ENCODE results near the gene SHISA8. TPM values are rescaled to one million over a fixed set of nuclear protein-coding genes. Genes with fewer than 3 reads are reported as not detected.

Gene SHISA8
- total RNA-seq, 1 donor from 2014 or later: 1.0 TPM

- intact Hi-C loops (cut with micrococcal nuclease): no loop called here
- H3K9me3 Mint-ChIP-seq: no peaks in the 10 kb centered on the region
- peaks cover 16% of the 10 kb centered on the region for H3K4me1 Mint-ChIP-seq (ENCODE audit: low read depth)
These were observed 2.0 kb upstream of the SHISA8 start for GRCh38 chr22:41916745-41917358.

GRCh38 chr22:41915786-41916493 lies 1.1 kb upstream of the SHISA8 start:
- peaks cover 44% of the 10 kb centered on the region for H3K27me3 Mint-ChIP-seq (ENCODE audit: low read depth)
- intact Hi-C loops (cut with micrococcal nuclease): no loop called here
- no peak overlapping the region for H3K27ac Mint-ChIP-seq
- H3K9me3 Mint-ChIP-seq: no peaks in the 10 kb centered on the region
- no peak overlapping the region for H3K4me3 Mint-ChIP-seq (ENCODE audit: low read depth)
- peaks cover 18% of the 10 kb centered on the region for H3K4me1 Mint-ChIP-seq (ENCODE audit: low read depth)
- no peaks in the 10 kb centered on the region for H3K36me3 Mint-ChIP-seq (ENCODE audit: low read depth)
- DNase-seq (ENCODE audit: low spot score): no peak

More at GRCh38 chr22:41916745-41917358, 2.0 kb upstream of the SHISA8 start:
- Mint-ChIP-seq H3K27me3 (ENCODE audit: low read depth) (peaks cover 37% of the 10 kb centered on the region), H3K4me3 (ENCODE audit: low read depth) (no peak overlapping the region), H3K27ac (no peak overlapping the region), H3K36me3 (ENCODE audit: low read depth) (no peaks in the 10 kb centered on the region)
- no peak for DNase-seq (ENCODE audit: low spot score)

- H3K27ac Mint-ChIP-seq: no peak overlapping the region
- DNase-seq (ENCODE audit: low spot score): no peak
- H3K36me3 Mint-ChIP-seq (ENCODE audit: low read depth): no peaks in the 10 kb centered on the region
- intact Hi-C loops (cut with micrococcal nuclease): no loop called here
- H3K4me3 Mint-ChIP-seq (ENCODE audit: low read depth): no peak overlapping the region
- peaks cover 45% of the 10 kb centered on the region for H3K27me3 Mint-ChIP-seq (ENCODE audit: low read depth)
- no peaks in the 10 kb centered on the region for H3K9me3 Mint-ChIP-seq
- H3K4me1 Mint-ChIP-seq (ENCODE audit: low read depth): peaks cover 18% of the 10 kb centered on the region
These were observed 251 bp downstream of the SHISA8 start for GRCh38 chr22:41914611-41915034.

- H3K9me3 Mint-ChIP-seq: no peaks in the 10 kb centered on the region
- DNase-seq (ENCODE audit: low spot score): no peak
- peaks cover 3% of the 10 kb centered on the region for H3K36me3 Mint-ChIP-seq (ENCODE audit: low read depth)
- no peak overlapping the region for H3K27ac Mint-ChIP-seq
- intact Hi-C loops (cut with micrococcal nuclease): no loop called here
- peaks cover 17% of the 10 kb centered on the region for H3K4me1 Mint-ChIP-seq (ENCODE audit: low read depth)
- peaks cover 47% of the 10 kb centered on the region for H3K27me3 Mint-ChIP-seq (ENCODE audit: low read depth)
- peak overlapping the region; percentile 45 for H3K4me3 Mint-ChIP-seq (ENCODE audit: low read depth)
These were observed 886 bp downstream of the SHISA8 start for GRCh38 chr22:41913842-41914534.

- no peak for DNase-seq (ENCODE audit: low spot score)
- Mint-ChIP-seq H3K4me3 (ENCODE audit: low read depth) (peak overlapping the region; percentile 57), H3K27ac (no peak overlapping the region), H3K4me1 (ENCODE audit: low read depth) (peaks cover 23% of the 10 kb centered on the region), H3K36me3 (ENCODE audit: low read depth) (peaks cover 9% of the 10 kb centered on the region), H3K9me3 (no peaks in the 10 kb centered on the region), H3K27me3 (ENCODE audit: low read depth) (peaks cover 49% of the 10 kb centered on the region)
- intact Hi-C loops (cut with micrococcal nuclease): no loop called here
These were observed 1.7 kb downstream of the SHISA8 start for GRCh38 chr22:41913040-41913719.

GRCh38 chr22:41912338-41913039 lies 2.4 kb downstream of the SHISA8 start:
- Mint-ChIP-seq H3K36me3 (ENCODE audit: low read depth) (peaks cover 12% of the 10 kb centered on the region), H3K27me3 (ENCODE audit: low read depth) (peaks cover 48% of the 10 kb centered on the region), H3K4me1 (ENCODE audit: low read depth) (peaks cover 28% of the 10 kb centered on the region), H3K9me3 (no peaks in the 10 kb centered on the region), H3K27ac (no peak overlapping the region), H3K4me3 (ENCODE audit: low read depth) (peak overlapping the region; percentile 13)
- DNase-seq (ENCODE audit: low spot score): no peak
- intact Hi-C loops (cut with micrococcal nuclease): no loop called here

- intact Hi-C loops (cut with micrococcal nuclease): no loop called here
- no peak for DNase-seq (ENCODE audit: low spot score)
- peaks cover 37% of the 10 kb centered on the region for H3K27me3 Mint-ChIP-seq (ENCODE audit: low read depth)
- peaks cover 19% of the 10 kb centered on the region for H3K36me3 Mint-ChIP-seq (ENCODE audit: low read depth)
- H3K4me3 Mint-ChIP-seq (ENCODE audit: low read depth): no peak overlapping the region
- no peak overlapping the region for H3K27ac Mint-ChIP-seq
- H3K9me3 Mint-ChIP-seq: no peaks in the 10 kb centered on the region
- peaks cover 30% of the 10 kb centered on the region for H3K4me1 Mint-ChIP-seq (ENCODE audit: low read depth)
These were observed 3.8 kb downstream of the SHISA8 start for GRCh38 chr22:41911001-41911611.

GRCh38 chr22:41910050-41911000 lies 4.5 kb downstream of the SHISA8 start:
- intact Hi-C loops (cut with micrococcal nuclease): no loop called here
- Mint-ChIP-seq H3K4me3 (ENCODE audit: low read depth) (no peak overlapping the region), H3K9me3 (no peaks in the 10 kb centered on the region), H3K27me3 (ENCODE audit: low read depth) (peaks cover 30% of the 10 kb centered on the region), H3K27ac (no peak overlapping the region), H3K4me1 (ENCODE audit: low read depth) (peaks cover 30% of the 10 kb centered on the region), H3K36me3 (ENCODE audit: low read depth) (peaks cover 25% of the 10 kb centered on the region)
- no peak for DNase-seq (ENCODE audit: low spot score)

- peaks cover 25% of the 10 kb centered on the region for H3K36me3 Mint-ChIP-seq (ENCODE audit: low read depth)
- no peak overlapping the region for H3K4me3 Mint-ChIP-seq (ENCODE audit: low read depth)
- DNase-seq (ENCODE audit: low spot score): no peak
- H3K9me3 Mint-ChIP-seq: no peaks in the 10 kb centered on the region
- peaks cover 30% of the 10 kb centered on the region for H3K4me1 Mint-ChIP-seq (ENCODE audit: low read depth)
- H3K27ac Mint-ChIP-seq: no peak overlapping the region
- intact Hi-C loops (cut with micrococcal nuclease): no loop called here
- H3K27me3 Mint-ChIP-seq (ENCODE audit: low read depth): peaks cover 28% of the 10 kb centered on the region
These were observed 5.4 kb downstream of the SHISA8 start for GRCh38 chr22:41909310-41910049.

GRCh38 chr22:41908411-41909309 lies 6.2 kb downstream of the SHISA8 start:
- Mint-ChIP-seq H3K27me3 (ENCODE audit: low read depth) (peaks cover 28% of the 10 kb centered on the region), H3K27ac (no peak overlapping the region), H3K36me3 (ENCODE audit: low read depth) (peaks cover 30% of the 10 kb centered on the region), H3K9me3 (no peaks in the 10 kb centered on the region), H3K4me1 (ENCODE audit: low read depth) (peaks cover 30% of the 10 kb centered on the region), H3K4me3 (ENCODE audit: low read depth) (no peak overlapping the region)
- DNase-seq (ENCODE audit: low spot score): no peak
- intact Hi-C loops (cut with micrococcal nuclease): no loop called here

Measured in activated T-helper 2 cell treated with anti-CD3 and anti-CD28 coated beads, Interferon-gamma antibody, Interleukin-2, Interleukin-4, amounts not matched to agents 10 μg/mL and 5 μg/mL and 100 μg/mL, durations not matched to agents 14 hours and 24 hours and 36 hours (primary cell).